Lower lobe of right lung (tissue), 2 donors: ENCODE measurements around the gene PPY. TPM values are rescaled to one million over a fixed set of nuclear protein-coding genes. Genes with fewer than 3 reads are reported as not detected.
"Not testable (repeated sequence)": the region's sequence is repeated elsewhere in the genome, so short reads cannot be mapped to it uniquely, and the experiment has no call there.

Experiments used
- ATAC-seq, 2 donors: fragments of 200-7000 bp; cut with Tn5 transposase; one replicate each; pipeline ENCODE4 v1.9.1; 2020 to 2022; ENCODE audit warnings: mild to moderate bottlenecking in 2 of 2, moderate library complexity in 2 of 2
- DNase-seq: peaks from one replicate; pipeline ENCODE4 v3.0.0-alpha.2; 2020
- H3K27ac ChIP-seq: fragments of 200-600 bp; one replicate; pipeline ENCODE4 v1.8.0; 2022
- H3K27me3 ChIP-seq: fragments of 200-600 bp; one replicate; pipeline ENCODE4 v1.8.0; 2022; ENCODE audit warnings: low read depth
- H3K36me3 ChIP-seq: fragments of 200-600 bp; one replicate; pipeline ENCODE4 v1.8.0; 2022; ENCODE audit warnings: mild to moderate bottlenecking
- H3K4me1 ChIP-seq: fragments of 200-600 bp; one replicate; pipeline ENCODE4 v1.8.0; 2022
- H3K4me3 ChIP-seq: fragments of 200-600 bp; one replicate; pipeline ENCODE4 v1.8.0; 2022; ENCODE audit warnings: mild to moderate bottlenecking
- H3K9me3 ChIP-seq: fragments of 200-600 bp; one replicate; pipeline ENCODE4 v1.8.0; 2022
- CTCF ChIP-seq: fragments of 200-600 bp; IDR thresholded peaks from one replicate; pipeline ENCODE4 v1.8.0; 2022; ENCODE audit warnings: antibody characterized with exemption, mild to moderate bottlenecking
- intact Hi-C: fragments of 100-400 bp; cut with DNase I; formaldehyde crosslinking; loops from one replicate; pipeline ENCODE4 v1.11.0; 2022
- total RNA-seq: library from RNA; stranded (reverse); fragmentation: NEBNext Ultra II Directional; extraction: Animal tissue kit (Norgen Biotek cat#: 25700); gene quantifications from one replicate; pipeline ENCODE4 v1.2.1, GENCODE V29; 2021
- donor health status: DM: no; HTN: yes; CAD: no; lungs with severe emphysema.

Gene PPY
- total RNA-seq, 1 donor from 2014 or later, result not detected

DNA sequence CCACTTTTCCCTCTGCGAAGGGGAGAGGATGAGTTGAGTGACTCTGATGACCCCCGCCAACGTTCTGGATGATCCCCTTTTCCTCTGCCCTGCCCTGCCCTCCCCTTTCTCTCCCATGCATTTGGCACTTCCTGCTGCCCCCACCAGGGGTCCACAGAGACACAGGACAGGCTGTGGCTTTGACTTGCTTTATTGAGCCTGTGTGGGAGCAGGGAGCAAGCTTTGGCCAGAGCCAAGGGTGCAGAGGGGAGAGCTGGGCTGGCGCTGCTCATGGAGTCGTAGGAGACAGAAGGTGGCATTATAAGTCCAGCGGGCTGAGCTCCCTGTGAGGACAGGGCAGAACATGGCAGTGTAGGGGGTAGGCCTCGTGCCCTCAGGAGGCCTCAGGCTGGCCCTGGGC lies 1.6 kb downstream of the PPY start:
- Histone ChIP-seq H3K27ac (no peak overlapping the region), H3K36me3 (no peaks in the 10 kb centered on the region), H3K9me3 (no peaks in the 10 kb centered on the region), H3K4me1 (peaks cover 4% of the 10 kb centered on the region), H3K4me3 (no peak overlapping the region), H3K27me3 (peaks cover 23% of the 10 kb centered on the region)
- DNase-seq, result no peak
- no peak for ATAC-seq
- TF ChIP-seq CTCF, result no peak
- intact Hi-C loops, result loop anchor here (10.0 kb wide), 1 partner anchor 104 kb away; no protein-coding TSS in a partner anchor

DNA sequence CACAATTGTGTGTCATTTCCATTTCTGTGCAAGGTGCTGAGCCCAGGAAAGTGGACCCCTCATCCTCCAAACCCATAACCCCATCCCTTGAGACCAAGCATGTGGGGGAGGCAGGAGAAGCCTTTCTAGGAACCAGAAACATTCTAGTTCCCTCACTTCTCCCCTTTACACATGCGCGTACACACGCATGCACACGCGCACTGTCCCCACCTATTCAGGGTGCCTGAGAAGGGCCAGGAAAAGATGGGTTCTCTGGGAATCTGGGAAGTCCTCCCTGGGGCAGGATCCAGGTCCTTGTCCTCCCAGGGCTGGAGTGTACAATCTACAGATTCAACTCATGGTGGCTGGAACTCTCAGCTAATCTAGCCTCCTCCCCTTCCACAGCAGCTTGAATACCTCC lies 2.4 kb downstream of the PPY start:
- Histone ChIP-seq H3K27me3 (peaks cover 23% of the 10 kb centered on the region), H3K9me3 (no peaks in the 10 kb centered on the region), H3K4me3 (no peak overlapping the region), H3K4me1 (peaks cover 4% of the 10 kb centered on the region), H3K27ac (no peak overlapping the region), H3K36me3 (no peaks in the 10 kb centered on the region)
- DNase-seq (no peak), ATAC-seq (no peak)
- TF ChIP-seq CTCF, result no peak
- intact Hi-C loops, result loop anchor here (10.0 kb wide), 1 partner anchor 105 kb away; no protein-coding TSS in a partner anchor

DNA sequence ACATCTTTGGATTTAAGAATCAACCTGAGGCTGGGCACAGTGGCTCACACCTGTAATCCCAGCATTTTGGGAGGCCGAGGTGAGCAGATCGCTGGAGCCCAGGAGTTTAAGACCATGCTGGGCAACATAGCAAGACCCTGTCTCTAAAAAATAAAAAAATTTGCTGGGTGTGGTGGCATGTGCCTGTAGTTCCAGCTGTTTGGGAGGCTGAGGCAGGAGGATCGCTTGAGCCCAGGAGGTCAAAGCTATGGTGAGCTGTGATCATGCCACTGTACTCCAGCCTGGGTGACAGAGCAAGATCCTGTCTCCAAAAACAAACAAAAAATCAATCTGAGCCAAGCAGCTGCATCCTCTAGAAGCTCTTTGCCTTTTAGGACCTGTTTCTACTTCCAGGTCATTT lies 2.8 kb downstream of the PPY start:
- H3K9me3 ChIP-seq, H3K36me3 ChIP-seq, DNase-seq, ATAC-seq, H3K27ac ChIP-seq, H3K4me1 ChIP-seq, intact Hi-C loops, H3K4me3 ChIP-seq: not testable (repeated sequence)
- peaks cover 23% of the 10 kb centered on the region for H3K27me3 ChIP-seq

DNA sequence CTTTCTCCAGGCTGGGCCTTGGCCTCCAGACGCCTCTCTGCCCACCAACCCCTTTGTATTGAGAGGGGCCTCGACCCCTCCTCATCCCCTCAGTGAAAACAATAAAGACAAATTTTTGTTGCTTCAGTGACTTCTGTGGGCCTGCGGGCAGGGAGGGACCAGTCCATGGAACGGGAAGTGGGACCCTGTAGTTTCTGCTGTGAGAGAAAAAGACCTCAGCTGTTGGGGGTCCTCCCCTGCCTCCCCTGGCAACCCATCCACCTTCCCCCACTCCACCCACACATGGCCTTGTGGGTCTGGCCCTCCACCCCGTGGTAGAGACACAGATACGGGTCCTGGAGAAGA lies 3.5 kb downstream of the PPY start:
- intact Hi-C loops, result no loop called here
- Histone ChIP-seq H3K27me3 (peaks cover 23% of the 10 kb centered on the region), H3K9me3 (no peaks in the 10 kb centered on the region), H3K4me1 (peaks cover 4% of the 10 kb centered on the region), H3K36me3 (no peaks in the 10 kb centered on the region), H3K27ac (no peak overlapping the region), H3K4me3 (no peak overlapping the region)
- no peak for TF ChIP-seq CTCF
- no peak for DNase-seq
- ATAC-seq, result no peak

DNA sequence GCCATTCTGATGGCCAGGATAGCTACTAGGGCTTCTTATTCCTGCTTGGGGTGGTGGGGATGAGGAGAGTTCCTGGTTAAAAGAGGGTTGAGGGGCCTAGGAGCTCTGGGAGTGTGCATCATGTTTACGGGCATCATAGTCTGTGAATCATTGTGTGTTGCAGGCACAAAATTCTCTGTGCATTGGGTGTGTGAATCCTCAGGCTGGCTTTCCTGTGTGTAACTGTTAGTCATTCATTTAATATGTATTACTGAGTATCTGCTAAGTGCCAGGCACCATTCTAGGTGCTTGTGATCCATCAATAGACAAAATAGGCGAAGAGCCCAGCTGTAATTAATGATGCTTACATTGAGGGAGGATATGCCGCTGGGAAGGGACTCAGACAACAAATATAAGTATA lies 5.8 kb downstream of the PPY start:
- no peak for DNase-seq
- no peak for TF ChIP-seq CTCF
- no peak overlapping the region for H3K4me3 ChIP-seq
- H3K4me1 ChIP-seq, result peaks cover 4% of the 10 kb centered on the region
- peaks cover 23% of the 10 kb centered on the region for H3K27me3 ChIP-seq
- H3K9me3 ChIP-seq, result no peaks in the 10 kb centered on the region
- no peaks in the 10 kb centered on the region for H3K36me3 ChIP-seq
- H3K27ac ChIP-seq, result no peak overlapping the region
- no peak for ATAC-seq
- intact Hi-C loops, result no loop called here

DNA sequence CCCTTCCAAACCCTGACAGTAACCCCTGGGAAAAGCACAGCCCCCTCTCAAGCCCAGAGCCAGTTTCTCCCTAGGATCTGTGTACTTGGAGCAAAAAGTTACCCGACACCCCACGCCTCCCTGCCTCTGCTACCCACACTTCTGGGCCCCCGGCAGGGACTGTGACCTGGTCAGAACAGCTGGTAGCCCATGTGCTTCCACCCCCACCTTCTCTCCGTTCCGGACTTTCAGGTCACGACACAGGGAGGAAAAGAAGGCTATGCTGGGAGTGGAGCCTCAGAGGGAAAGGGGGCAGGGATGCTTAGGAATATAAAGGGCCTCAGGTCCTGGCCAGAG lies 6.4 kb downstream of the PPY start:
- H3K4me3 ChIP-seq, result no peak overlapping the region
- H3K36me3 ChIP-seq, result no peaks in the 10 kb centered on the region
- intact Hi-C loops, result no loop called here
- no peak for DNase-seq
- no peak for TF ChIP-seq CTCF
- H3K9me3 ChIP-seq, result no peaks in the 10 kb centered on the region
- peaks cover 4% of the 10 kb centered on the region for H3K4me1 ChIP-seq
- H3K27me3 ChIP-seq, result peaks cover 23% of the 10 kb centered on the region
- ATAC-seq, result no peak
- H3K27ac ChIP-seq, result no peak overlapping the region
